ENCODE results near the gene HDDC3.
"Not testable (repeated sequence)": the region's sequence is repeated elsewhere in the genome, so short reads cannot be mapped to it uniquely, and the experiment has no call there.

Gene HDDC3

DNA sequence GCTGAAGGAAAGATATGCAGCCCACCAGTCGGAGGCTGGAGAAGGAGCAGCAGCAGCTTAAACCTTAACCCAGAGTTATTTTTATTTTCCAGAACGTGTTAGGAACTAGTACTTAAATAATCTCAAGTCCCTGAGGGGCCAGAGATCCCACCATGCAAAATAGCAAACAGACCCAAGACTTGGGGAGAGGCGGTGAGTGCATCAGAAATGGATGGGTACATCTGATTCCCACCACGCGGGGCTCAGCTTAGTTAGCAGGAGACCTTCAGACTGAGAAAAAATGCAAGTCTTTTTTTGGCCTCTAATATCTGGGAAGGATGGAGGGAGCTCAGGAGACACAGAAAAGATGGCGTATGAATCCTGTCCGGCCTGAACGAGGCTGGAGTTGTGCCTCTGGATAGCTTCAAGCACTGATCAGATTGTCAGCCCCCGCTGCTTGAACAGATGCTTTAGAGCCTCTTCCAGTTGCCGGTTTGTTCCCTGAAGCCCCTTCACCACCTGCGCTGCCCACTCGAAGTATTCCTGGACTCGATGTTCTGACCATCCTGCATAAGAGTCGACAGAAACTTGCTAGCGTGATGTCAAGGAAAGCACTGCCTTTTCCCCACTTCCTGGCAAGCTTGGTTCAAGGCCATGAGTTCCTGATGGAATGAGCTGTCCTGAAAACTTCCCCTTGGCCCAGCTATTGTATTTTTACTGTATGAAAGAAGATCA is 1.3 kb downstream of the HDDC3 start:
- no peak for DNase-seq (ENCODE audit: low spot score)

DNA sequence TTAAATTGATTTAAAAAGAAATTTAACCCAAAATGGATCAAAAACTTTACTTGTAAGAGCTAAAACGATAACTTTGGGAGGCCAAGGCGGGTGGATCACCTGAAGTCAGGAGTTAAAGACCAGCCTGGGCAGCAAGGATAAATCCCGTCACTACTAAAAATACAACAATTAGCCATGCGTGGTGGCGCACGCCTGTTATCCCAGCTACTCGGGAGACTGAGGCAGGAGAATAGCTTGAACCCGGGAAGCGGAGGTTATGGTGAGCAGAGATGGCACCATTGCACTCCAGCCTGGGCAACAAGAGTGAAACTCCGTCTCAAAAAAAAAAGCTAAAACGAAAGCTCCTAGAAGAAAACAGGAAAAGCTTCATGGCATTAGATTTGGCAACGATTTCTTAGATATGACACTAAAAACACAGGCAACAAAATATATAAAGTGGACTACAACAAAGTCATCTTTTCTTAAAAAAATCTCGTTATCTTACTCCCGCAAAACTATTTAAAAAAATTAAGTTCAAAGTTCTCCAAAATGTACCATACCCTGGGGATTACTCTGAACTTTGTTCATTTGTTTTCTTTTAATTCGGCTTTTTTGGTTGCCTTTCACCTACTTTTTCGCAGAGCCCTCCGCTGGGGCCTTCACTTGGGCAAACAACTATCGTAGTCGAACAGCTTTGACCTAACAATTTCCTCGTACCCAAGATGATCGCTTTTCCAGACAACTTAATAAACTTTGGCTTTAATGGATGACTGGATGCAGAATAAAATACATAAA is 2.9 kb downstream of the HDDC3 start:
- no peak for DNase-seq (ENCODE audit: low spot score)

DNA sequence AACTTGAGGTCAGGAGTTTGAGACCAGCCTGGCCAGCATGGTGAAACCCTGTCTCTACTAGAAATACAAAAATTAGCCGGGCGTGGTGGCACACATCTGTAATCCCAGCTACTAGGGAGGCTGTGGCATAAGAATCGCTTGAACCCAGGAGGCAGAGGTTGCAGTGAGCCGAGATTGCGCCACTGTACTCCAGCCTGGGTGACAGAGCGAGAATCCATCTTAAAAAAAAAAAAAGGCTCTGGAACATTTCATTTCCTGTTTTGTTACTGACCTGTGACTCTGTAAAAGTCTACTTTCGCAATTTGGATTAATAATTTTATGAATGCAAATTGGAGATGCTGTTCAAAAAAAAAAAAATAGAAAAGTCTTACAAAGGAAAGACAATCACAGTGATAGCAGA is 4.2 kb downstream of the HDDC3 start:
- not testable (repeated sequence) for DNase-seq (ENCODE audit: low spot score)

DNA sequence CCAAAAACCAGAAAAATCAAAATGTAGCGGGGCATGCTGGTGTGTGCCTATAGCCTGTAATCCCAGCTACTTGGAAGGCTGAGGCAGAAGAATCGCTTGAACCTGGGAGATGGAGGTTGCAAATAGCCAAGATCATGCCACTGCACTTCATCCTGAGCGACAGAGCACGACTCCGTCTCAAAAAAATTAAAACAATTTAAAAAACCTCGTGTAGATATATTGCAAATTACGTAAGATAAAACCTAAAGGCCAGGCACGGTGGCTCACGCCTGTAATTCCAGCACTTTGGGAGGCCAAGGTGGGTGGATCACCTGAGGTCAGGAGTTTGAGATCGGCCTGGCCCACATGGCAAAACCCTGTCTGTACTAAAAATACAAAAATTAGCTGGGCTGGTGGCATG is 5.6 kb downstream of the HDDC3 start:
- DNase-seq (ENCODE audit: low spot score): not testable (repeated sequence)

DNA sequence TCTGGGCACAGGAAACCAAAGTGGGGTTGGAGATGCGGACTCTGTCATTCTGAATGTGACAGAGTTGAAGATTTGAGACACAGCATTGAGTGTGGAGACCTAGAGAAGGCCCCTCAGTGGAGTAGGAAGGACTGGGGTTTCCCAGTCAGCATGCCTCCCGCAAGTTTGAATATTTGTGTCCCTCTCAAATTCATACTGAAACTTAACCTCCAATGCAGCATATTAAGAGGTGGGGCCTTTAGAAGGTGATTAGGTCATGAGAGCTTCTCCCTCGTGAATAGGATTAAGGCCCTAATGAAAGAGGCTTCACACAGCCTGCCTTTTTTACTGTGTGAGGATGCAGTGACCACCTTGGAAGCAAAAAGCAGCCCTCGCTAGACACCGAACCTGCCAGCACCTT is 8.0 kb downstream of the HDDC3 start:
- no peak for DNase-seq (ENCODE audit: low spot score)

DNA sequence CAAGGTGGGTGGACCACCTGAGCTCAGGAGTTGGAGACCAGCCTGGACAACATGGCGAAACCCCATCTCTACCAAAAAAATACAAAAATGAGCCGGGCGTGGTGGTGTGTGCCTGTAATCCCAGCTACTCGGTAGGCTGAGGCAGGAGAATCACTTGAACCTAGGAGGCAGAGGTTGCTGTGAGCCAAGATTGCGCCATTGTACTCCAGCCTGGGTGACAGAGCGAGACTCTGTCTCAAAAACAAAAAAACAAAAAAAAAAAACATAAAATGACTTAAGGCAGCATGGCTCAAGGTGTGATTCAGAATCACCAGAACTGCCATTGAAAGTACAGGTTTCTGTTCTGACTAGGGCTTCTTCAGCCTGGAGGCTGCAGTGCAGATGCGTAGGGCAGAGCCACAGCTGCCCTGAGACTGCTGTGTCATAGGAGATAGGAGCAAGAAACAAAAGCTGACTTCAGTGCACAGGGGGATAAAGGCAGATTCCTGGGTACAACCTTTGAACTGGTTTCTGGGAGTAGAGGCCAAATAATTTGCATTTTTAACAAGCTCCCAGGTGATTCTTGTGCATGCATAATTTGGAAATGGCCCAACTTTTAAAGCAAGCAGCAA is 9.5 kb downstream of the HDDC3 start:
- DNase-seq (ENCODE audit: low spot score): not testable (repeated sequence)

DNA sequence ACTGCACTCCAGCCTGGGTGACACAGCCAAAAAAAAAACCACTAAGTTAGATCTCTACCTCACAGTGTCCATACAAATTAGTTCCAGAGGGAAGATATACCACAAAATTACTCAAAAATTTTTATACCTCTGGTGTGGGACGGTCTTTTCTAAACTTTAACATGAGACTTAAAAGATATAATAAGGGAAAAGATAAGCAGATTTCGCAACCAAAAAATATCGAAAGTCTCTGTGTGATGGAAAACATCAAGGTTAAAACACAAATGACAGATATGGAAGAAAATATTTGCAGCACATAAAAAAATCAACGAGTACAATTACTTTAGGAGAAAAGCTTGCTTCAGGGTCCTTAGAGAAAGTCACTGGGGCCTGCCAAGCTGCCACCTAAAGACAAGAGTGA is 10.5 kb downstream of the HDDC3 start:
- no peak for DNase-seq (ENCODE audit: low spot score)

DNA sequence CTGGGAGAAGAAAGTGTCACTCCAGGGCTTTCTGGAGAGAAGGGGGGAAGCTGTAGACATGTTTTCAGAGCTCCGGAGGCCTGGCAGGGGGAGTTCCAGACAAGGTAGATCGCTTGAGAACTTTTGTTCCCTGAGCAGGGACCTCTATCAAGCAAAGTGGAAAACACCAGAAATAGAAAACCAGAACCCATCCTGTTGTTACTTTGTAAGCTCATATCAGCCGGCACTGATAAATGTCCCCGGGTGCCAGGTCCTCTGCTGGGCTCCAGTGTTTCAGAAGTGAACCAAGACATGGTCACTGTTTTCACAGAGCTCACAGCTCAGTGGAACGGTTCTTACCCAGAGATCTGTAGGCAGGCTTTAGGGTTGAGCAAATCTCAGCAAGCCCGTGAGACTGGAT is 13.5 kb downstream of the HDDC3 start:
- no peak for DNase-seq (ENCODE audit: low spot score)

DNA sequence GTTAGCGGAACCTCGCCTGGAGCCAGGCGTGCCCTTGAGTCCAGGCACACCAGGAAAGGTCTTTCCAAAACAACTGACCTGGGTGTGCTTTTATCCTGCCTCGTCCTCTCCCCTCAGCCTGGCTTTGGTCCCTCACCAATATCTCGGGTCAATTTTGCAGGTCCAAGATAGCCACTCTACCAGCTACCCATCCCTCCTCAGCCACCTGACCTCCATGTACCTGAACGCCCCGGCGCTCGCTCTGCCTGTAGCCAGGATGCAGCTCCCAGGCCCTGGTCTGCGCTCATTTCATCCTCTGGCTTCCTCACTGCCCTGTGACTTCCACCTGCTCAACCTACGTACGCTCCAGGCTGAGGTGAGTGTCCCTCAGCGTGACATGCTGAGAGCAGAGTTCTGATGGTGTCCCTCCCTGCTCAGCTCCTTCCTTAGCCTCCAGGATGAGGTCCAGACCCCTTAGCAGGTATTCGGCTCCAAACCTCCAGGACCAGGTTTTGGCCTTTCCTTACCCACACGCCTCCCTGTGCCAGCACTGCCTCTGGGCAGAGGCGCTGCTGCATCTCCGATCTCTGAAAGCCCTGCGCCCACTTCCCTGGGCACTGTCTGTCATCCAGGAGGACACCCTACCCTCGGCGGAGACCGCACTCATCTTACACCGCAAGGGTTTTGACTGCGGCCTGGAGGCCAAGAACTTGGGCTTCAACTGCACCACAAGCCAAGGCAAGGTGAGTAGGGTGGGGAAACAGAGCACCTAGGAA is 14.1 kb downstream of the HDDC3 start:
- DNase-seq (ENCODE audit: low spot score): no peak

DNA sequence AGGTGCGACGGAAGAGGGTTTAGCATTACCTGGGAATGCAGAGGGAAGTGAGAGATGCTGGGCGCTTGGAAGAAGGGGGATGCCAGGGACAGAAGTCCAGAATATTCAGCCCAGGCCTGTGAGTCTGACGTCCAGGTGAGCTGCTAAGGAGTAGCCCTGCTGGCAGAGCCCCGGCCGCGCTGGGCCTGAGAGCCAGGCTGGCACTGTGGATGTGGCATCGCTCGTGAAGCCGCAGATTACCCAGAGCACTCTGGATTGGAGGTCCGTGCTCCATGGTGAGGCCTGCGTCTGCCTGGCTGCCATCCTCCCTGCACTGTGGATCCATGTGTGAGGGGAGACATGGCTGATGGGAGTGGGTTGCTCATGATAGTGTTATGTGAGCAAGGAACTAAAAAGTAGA is 14.8 kb downstream of the HDDC3 start:
- no peak for DNase-seq (ENCODE audit: low spot score)

DNA sequence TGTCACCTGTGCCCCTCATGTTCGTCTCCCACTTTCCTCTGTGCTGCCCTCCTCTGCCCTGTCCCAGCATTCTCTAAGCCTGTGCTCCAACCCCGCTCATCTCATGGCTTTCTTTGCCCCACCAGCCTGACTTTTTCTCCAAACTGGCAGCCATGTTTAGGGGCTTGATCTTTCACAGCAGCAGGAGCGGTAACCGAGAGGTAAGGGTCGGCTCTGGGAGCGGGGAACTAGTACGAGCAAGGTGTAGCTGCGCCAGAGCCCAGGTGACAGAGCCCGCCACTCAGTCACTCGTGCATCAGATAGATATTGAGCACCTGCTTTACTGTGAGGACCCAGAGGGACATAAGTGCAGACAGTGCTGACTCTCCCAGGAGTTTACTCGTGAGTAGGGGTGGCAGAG is 15.9 kb downstream of the HDDC3 start:
- DNase-seq (ENCODE audit: low spot score): no peak

DNA sequence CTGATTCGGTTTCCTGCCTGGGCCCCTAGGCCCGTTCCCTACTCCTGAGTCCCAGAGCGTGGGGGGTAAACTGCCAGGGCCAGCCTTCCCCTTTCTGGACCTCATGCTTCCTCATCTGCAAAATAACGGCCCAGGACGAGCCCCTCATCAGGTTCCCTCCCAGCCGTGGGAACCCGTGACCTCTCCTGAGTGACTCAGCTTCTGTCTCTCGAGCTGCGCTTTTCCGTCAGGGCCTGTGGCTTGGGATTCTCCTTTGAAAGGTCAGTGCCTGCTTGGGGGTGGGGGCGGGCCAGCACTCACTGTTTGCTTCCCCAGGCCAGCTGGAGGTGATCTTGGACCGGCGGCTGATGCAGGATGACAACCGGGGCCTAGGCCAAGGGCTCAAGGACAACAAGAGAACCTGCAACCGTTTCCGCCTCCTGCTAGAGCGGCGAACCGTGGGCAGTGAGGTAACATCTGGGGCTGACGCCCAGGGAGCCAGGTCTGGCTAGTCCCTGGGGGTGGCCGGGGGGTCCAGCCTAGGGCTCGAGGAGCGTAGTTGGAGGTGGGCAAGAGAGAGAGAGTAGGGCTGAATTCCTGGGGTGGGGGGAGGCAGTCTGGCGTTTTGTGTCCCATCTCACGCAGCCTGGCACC is 16.4 kb downstream of the HDDC3 start:
- no peak for DNase-seq (ENCODE audit: low spot score)

DNA sequence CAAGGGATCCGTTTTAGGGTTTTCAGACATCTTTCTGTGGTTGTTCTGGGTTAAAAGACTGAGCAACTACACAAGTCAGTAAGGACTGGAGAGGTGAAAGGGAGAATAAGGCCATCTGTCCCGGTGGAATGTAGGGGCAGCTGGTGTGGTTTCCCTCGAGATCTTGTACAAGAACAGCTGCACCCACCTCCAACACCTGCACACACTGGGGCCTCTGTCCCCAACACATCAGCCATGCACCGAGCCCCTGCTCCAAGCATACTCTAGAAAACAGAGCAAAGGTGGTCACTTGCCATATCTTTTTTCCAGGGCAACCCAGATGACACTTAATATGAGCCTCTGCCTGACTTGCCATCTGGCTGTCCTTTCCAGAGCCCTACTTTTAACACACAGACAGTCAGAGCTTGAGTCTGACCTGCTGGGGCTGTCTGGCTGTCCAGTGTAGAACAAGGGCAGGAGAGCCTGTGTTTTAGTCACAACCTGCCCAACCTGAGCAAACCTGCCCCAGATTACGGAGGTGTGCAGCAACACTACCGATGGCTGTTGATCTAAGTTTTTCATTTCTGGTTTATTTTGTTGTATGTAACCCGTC is 17.0 kb downstream of the HDDC3 start:
- DNase-seq (ENCODE audit: low spot score): no peak

DNA sequence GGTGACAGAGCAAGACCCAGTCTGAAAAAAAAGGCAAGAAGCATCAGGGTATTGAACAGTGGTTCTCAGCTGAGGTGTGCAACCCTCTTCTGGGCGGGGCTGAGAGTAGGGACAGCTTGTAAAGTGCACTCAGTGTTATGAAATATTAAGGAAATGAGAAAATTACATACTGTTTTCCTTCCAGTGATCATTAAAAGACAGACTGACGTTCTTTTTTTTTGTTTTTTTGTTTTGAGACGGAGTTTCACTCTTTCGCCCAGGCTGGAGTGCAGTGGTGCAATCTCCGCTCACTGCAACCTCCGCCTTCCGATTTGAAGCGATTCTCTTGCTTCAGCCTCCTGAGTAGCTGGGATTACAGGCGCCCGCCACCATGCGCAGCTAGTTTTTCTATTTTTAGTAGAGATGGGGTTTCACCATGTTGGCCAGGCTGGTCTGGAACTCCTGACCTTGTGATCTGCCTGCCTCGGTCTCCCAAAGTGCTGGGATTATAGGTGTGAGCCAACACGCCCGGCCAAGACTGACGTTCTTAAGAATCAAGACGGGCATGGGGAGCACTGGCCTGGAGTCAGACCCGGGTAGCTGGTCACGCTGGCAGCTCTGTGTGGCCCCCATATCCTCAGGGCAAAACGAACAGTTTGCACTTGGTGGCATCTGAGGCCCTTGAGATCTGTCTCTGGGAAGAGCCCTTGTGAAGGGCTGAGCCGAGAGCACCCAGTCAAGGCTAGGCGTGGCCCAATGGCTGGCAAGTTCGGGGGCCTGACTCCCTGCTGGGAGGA is 17.9 kb downstream of the HDDC3 start:
- no peak for DNase-seq (ENCODE audit: low spot score)

DNA sequence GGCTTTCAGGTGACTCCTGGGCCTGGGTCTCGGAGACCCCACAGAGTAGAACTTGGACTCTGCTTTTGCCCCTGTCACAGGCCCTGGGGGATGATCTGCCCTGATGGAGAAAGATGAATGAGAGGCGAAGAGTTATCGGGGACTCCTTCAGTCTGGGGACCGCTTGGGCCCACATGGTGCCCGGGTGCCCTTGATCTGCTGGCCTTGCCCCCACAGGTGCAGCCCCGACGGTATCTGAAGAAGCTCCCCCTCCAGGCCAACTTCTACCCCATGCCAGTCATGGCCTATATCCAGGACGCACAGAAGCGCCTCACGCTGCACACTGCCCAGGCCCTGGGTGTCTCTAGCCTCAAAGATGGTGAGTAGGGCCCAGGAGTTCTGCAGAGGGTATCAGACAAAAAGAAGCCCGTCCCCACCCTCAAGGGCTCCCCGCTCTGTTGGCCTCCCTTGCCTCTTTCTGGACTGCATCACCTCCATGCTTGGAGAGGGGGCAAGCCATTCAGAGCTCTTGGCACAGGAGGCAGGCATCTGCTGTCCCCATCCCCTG is 18.9 kb downstream of the HDDC3 start:
- no peak for DNase-seq (ENCODE audit: low spot score)

DNA sequence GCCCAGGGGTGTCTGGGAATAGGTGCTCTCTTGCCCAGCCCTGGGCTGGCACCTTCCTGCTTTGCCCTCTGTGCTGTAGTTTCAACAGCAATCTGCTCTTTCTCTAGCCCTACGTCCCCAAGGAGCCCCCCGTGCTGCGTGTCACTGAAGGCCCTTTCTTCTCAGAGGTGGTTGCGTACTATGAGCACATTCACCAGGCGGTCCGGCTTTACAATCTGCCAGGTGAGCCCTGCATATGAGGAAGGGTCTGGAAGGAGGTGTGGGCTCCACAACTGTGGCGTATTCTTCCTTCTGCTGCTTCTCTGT is 19.6 kb downstream of the HDDC3 start:
- no peak for DNase-seq (ENCODE audit: low spot score)

DNA sequence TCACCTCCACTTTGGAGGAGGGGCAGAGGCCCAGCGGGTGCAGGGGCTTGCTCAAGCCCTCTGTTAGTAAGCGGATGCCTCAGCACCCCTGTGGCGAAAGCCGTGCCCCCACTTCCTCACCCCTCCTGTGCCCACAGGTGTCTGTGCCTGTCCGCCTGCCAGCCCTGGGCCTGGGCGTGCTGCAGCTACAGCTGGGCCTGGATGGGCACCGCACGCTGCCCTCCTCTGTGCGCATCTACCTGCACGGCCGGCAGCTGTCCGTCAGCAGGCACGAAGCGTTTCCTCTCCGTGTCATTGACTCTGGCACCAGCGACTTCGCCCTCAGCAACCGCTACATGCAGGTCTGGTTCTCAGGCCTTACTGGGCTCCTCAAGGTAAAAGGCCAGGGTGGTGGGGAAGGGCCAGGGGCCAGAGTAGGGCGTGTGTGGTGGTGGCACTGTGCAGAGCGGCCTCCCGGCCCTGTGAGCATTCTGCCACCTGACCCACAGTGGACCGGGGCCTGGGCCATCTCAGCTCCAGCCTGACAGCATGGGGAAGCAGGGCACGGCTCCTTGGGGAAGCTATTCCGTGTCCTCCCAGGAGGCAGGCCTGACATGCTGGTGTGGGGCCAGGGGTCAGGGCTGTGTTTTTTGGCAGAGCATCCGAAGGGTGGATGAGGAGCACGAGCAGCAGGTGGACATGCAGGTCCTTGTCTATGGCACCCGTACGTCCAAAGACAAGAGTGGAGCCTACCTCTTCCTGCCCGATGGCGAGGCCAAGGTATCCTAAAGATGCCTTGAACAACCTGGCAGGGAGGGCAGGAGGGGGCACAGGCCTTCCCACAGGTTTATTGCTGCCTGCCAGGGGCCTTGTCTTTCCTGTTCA is 20.2 kb downstream of the HDDC3 start:
- DNase-seq (ENCODE audit: low spot score): no peak

DNA sequence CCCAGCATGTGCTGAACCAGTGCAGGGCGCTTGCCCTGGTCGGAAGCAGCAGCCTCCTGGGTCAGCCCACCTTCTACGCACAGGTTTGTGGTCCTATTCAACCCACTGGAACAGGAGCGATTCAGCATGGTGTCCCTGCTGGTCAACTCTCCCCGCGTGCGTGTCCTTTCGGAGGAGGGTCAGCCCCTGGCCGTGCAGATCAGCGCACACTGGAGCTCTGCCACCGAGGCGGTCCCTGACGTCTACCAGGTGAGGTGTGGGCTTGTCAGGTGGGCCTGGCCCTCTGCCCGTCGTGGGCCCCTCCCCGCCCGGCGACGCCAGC is 21.1 kb downstream of the HDDC3 start:
- DNase-seq (ENCODE audit: low spot score): no peak

DNA sequence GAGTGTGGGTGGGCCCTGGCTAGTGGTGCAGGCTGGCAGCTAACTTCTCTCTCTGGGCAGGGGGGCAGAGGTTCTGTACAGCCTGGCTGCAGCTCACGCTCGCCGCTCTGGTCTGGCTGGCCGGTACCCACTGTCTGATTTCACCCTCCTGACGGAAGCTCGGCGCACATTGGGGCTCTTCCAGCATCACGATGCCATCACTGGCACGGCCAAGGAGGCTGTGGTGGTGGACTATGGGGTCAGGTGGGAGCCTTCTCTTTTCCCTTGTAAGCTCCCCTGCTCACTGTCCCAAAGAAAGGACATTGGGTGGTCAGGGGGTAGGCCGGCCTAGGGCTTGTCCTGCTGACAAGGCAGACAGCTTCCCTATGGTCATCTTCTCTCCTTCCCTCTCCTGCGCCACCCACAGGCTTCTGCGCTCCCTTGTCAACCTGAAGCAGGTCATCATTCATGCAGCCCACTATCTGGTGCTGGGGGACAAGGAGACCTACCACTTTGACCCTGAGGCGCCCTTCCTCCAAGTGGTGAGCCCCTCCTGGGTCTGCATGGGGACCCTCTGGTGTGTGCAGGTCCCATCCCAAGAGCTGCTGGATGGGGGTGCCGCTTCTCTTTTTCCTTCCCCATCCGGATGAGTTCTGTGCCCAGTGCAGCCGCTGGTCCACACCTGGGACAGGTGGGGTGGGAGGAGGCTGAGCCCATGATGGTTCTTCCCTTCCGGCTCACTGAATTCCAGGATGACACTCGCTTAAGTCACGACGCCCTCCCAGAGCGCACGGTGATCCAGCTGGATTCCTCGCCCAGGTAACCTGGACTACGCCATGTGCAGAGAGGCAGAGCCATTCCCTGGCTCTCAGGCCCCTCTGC is 21.7 kb downstream of the HDDC3 start:
- DNase-seq (ENCODE audit: low spot score): no peak

Measured in germinal center (tissue), 1 donor.